Body of pancreas (tissue), 4 donors: ENCODE data around the gene ZNF384. TPM values are rescaled to one million over a fixed set of nuclear protein-coding genes. Genes with fewer than 3 reads are reported as not detected.
A peak's percentile ranks its signal among the peaks of the same experiment; 100 is the strongest.
"Not testable (repeated sequence)": the region's sequence is repeated elsewhere in the genome, so short reads cannot be mapped to it uniquely, and the experiment has no call there.

Experiments used
- ATAC-seq: fragments of 150-250 bp; one replicate; pipeline ENCODE4 v1.9.1; 2016
- DNase-seq, 4 donors: peaks; one replicate each; pipeline ENCODE4 v3.0.0-alpha.2; 2019
- H3K27ac ChIP-seq, 4 donors: fragments of 200-600 bp; sonication (generic); 1 replicate in 3 of 4; 2 replicates in 1 of 4; pipeline versions ENCODE4 v1.5.1 to v1.6.1; 2016 to 2019; ENCODE audit warnings: mild to moderate bottlenecking in 1 of 4, mixed read lengths in 1 of 4, moderate library complexity in 1 of 4
- H3K27me3 ChIP-seq, 2 donors: fragments of 200-600 bp; sonication (generic); one replicate each; pipeline ENCODE4 v1.6.0; 2016; ENCODE audit warnings: mild to moderate bottlenecking in 1 of 2
- H3K36me3 ChIP-seq, 2 donors: fragments of 200-600 bp; sonication (generic); replicated peaks in 1 of 2; 2 replicates each; pipeline ENCODE4 v1.5.1; 2016; ENCODE audit warnings: low read depth in 2 of 2; ENCODE audit not compliant: insufficient read depth in 1 of 2
- H3K4me1 ChIP-seq: fragments of 200-600 bp; sonication (generic); one replicate; pipeline ENCODE4 v1.6.0; 2016
- H3K4me3 ChIP-seq, 2 donors: fragments of 200-600 bp; sonication (generic); 1 replicate in 1 of 2; 2 replicates in 1 of 2; pipeline ENCODE4 v1.5.1; 2016 to 2019
- H3K9me3 ChIP-seq, 3 donors: fragments of 200-600 bp; sonication (generic); 1 replicate in 2 of 3; 2 replicates in 1 of 3; pipeline ENCODE4 v1.5.1; 2016
- CTCF ChIP-seq, 7 experiments: fragments of 450-650 bp in 4 of 7; fragments of 200-600 bp in 3 of 7; sonication (generic) in 3 of 7; IDR thresholded peaks; one replicate each; pipeline ENCODE4 v1.5.1; 2016 to 2019; ENCODE audit warnings: antibody characterized with exemption in 7 of 7
- POLR2A ChIP-seq, 3 donors: fragments of 450-650 bp; IDR thresholded peaks; one replicate each; pipeline ENCODE4 v1.6.1; 2016; ENCODE audit warnings: antibody characterized with exemption in 3 of 3, mild to moderate bottlenecking in 2 of 3
- WGBS, 2 donors: methylation state at CpG; one replicate each; pipeline ENCODE4 v1.1.5; 2017; 5-methylcytosine and 5-hydroxymethylcytosine counted together
- intact Hi-C: fragments of 100-400 bp; cut with DNase I; formaldehyde crosslinking; loops from one replicate; pipeline ENCODE4 v1.15.1; 2023
- total RNA-seq, 2 donors: library from RNA; depleted of rRNA; stranded (reverse); fragments of >200 nt; gene quantifications; one replicate each; pipeline ENCODE4 v1.1.0, GENCODE V29; 2016

ZNF384 gene
- total RNA-seq, 2 donors from 2014 or later = 20.0 to 25.4 TPM

GRCh38 chr12:6723607-6724408 lies 34.6 kb upstream of the ZNF384 start, which contains the start of gene COPS7A:
COPS7A (plus strand) TSS chr12:6724046; CDS start chr12:6724657, 611 bp downstream.
- H3K27ac ChIP-seq = peak within 1 kb of the TSS; percentile 64 to 91 (median 86)
- DNase-seq = peak; percentile 96 to 98 (median 98)
- no peaks in the 10 kb centered on the region for H3K9me3 ChIP-seq
- H3K27me3 ChIP-seq = no peaks in the 10 kb centered on the region
- peak; percentile 99 for ATAC-seq
- TF ChIP-seq CTCF (IDR thresholded peaks at IDR 0.05) = peak in 1 of 7 experiments; percentile 23
- peak; percentile 40 to 83 (median 79) for TF ChIP-seq POLR2A (IDR thresholded peaks at IDR 0.05)
- H3K4me1 ChIP-seq = peaks cover 9% of the 10 kb centered on the region
- peak within 1 kb of the TSS; percentile 10 to 23 for H3K4me3 ChIP-seq
- intact Hi-C loops = no loop called here
- peaks cover 0 to 5% of the 10 kb centered on the region in 2 donors for H3K36me3 ChIP-seq
- WGBS, 2 donors = 0% methylated on average over 35 to 49 of the region's 49 CpGs

- intact Hi-C loops = no loop called here
- H3K4me1 ChIP-seq = peaks cover 9% of the 10 kb centered on the region
- TF ChIP-seq POLR2A (IDR thresholded peaks at IDR 0.05) (no peak), CTCF (IDR thresholded peaks at IDR 0.05) (no peak)
- H3K27me3 ChIP-seq = no peaks in the 10 kb centered on the region
- no peak for ATAC-seq
- no peak overlapping the region for H3K27ac ChIP-seq
- H3K9me3 ChIP-seq = no peaks in the 10 kb centered on the region
- 79 to 82% methylated on average over 3 of the region's 3 CpGs for WGBS, 2 donors
- DNase-seq = no peak
- H3K4me3 ChIP-seq = no peak overlapping the region
- peaks cover 0 to 1% of the 10 kb centered on the region in 2 donors for H3K36me3 ChIP-seq
Observed at GRCh38 chr12:6722863-6723262, 33.7 kb upstream of the ZNF384 start.

- no peak for TF ChIP-seq POLR2A (IDR thresholded peaks at IDR 0.05)
- TF ChIP-seq CTCF (IDR thresholded peaks at IDR 0.05) = no peak
- intact Hi-C loops = no loop called here
- Histone ChIP-seq H3K27ac (no peak overlapping the region), H3K4me3 (no peak overlapping the region), H3K36me3 (no peaks in the 10 kb centered on the region), H3K27me3 (no peaks in the 10 kb centered on the region), H3K9me3 (no peaks in the 10 kb centered on the region), H3K4me1 (no peaks in the 10 kb centered on the region)
- DNase-seq = no peak
- ATAC-seq = no peak
- 72 to 81% methylated on average over 9 to 10 of the region's 10 CpGs for WGBS, 2 donors
Observed at GRCh38 chr12:6716874-6717437, 27.8 kb upstream of the ZNF384 start.

- H3K9me3 ChIP-seq, H3K27me3 ChIP-seq, H3K36me3 ChIP-seq, H3K4me1 ChIP-seq, DNase-seq, H3K27ac ChIP-seq, ATAC-seq, intact Hi-C loops, H3K4me3 ChIP-seq: not testable (repeated sequence)
- WGBS, 2 donors = 82% methylated on average over 27 of the region's 41 CpGs; no CpG with 5 or more reads in 1 of the 2 donors
Observed at GRCh38 chr12:6716031-6716873, 27.1 kb upstream of the ZNF384 start.

GRCh38 chr12:6708960-6709394 lies 19.8 kb upstream of the ZNF384 start:
- TF ChIP-seq CTCF (IDR thresholded peaks at IDR 0.05) (no peak), POLR2A (IDR thresholded peaks at IDR 0.05) (no peak)
- DNase-seq (no peak), ATAC-seq (no peak)
- Histone ChIP-seq H3K4me1 (no peaks in the 10 kb centered on the region), H3K4me3 (no peak overlapping the region), H3K27me3 (no peaks in the 10 kb centered on the region), H3K36me3 (no peaks in the 10 kb centered on the region), H3K27ac (no peak overlapping the region), H3K9me3 (no peaks in the 10 kb centered on the region)
- intact Hi-C loops = no loop called here
- WGBS, 2 donors = 72 to 79% methylated on average over 14 to 16 of the region's 16 CpGs

GRCh38 chr12:6708351-6708750 lies 19.2 kb upstream of the ZNF384 start:
- H3K4me1 ChIP-seq, H3K36me3 ChIP-seq, H3K9me3 ChIP-seq, DNase-seq, ATAC-seq, H3K27ac ChIP-seq, intact Hi-C loops, H3K27me3 ChIP-seq, H3K4me3 ChIP-seq: not testable (repeated sequence)
- 81 to 93% methylated on average over 5 to 8 of the region's 21 CpGs for WGBS, 2 donors
